Stimulated activated CD8-positive, alpha-beta memory T cell treated with anti-CD3 and anti-CD28 coated beads, Interleukin-15, amount 100 ng/mL, for 4 hours (primary cell): Measurements from ENCODE around the gene SPNS2.

Source experiments
- DNase-seq, 2 donors: peaks; one replicate each; pipeline ENCODE4 v3.0.0-alpha.2; 2020; ENCODE audit warnings: low read depth in 2 of 2

SPNS2 gene

DNA sequence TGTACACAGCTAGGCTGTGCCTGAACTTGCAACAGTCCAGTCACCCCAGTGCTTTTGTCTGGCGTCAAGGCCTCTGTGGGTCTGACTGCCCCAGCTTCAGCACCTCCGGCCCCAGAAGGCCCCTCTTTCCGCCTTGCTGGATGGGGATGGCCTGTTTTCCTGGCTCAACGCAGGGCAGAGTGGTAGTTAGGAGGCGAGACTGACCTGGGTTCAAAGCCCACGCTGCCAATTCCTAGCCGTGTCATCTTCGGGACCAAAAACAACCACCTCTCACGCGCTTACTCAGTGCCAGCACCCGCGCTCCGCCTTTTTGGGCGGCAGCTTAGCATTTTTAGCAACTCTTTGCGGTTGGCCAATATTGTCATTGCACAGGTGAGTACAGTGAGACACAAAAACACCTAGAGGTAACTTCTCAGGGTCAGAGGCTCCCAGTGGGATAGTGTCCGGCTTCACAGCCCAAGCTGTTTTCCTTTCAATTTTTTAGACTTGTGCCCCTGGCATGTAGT lies 51.9 kb downstream of the SPNS2 start:
- no peak for DNase-seq

DNA sequence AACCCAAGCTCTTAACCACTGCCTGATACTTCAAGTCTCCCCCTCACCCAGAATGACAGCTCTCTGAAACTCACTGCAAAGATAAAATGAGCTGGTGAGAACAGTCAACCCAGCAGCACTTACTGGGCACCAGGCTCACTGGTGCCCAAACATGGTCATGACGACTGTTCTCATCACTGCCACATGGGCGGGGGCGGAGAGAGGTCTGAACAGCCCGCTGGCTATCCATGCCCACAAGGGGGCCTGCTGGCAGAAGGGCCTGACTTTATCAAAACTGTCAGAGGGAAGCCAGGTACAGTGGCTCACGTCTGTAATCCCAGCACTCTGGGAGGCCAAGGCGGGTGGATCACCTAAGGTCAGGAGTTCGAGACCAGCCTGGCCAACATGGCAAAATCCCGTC lies 52.5 kb downstream of the SPNS2 start:
- DNase-seq: no peak

DNA sequence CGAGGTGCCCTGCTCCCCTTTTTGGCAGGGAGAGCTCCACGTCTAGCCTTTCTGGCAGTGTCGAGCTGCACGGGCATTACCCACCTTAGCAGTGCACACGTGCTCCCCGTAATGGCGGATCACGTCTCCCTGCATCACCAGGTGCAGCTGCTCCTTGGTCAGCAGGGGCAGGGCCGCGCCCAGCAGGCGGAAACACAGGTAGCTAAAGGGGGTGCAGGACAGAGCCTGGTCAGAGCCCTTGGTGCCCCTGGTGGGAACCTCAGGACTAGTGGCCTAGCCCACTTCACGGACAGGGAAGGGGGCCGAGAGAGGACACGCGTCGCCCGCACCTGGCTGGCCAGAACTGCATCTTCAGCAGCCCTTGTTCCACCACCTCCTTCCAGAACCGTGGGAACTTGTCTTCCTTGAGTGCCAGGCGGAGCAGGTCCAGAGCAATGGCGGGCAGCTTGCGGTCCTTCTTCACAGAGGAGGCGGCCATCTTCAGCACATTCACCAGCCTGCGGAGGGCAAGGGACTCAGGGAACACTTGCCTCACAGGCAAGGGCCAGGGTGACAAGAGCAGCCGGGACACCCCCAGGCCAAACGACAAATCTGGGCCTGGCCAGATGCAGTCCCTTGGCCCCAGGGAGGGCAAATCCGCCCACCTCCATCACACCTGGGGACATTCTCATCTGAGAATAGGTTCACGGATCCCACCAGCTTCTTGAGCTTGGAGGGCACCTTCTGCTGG lies 53.3 kb downstream of the SPNS2 start:
- no peak for DNase-seq

DNA sequence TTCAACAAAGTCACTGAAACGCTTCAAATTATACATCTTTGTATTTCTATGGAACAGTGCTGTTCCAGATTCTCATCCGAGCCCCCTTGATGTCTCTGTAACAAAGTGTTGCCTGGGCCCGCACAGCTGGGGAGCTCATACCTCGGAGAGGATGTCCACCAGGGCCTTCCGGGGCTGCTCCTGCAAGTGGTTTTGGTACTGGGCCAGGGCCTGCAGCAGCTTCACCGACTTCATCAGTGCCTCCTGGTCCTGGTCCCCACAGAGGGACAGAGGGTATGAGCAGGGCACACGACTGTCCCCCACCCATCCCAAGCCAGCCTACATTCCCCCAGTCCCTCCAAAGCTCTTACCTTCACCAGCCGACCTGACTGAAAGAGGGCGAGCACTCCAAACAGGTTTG lies 55.0 kb downstream of the SPNS2 start:
- DNase-seq: no peak

DNA sequence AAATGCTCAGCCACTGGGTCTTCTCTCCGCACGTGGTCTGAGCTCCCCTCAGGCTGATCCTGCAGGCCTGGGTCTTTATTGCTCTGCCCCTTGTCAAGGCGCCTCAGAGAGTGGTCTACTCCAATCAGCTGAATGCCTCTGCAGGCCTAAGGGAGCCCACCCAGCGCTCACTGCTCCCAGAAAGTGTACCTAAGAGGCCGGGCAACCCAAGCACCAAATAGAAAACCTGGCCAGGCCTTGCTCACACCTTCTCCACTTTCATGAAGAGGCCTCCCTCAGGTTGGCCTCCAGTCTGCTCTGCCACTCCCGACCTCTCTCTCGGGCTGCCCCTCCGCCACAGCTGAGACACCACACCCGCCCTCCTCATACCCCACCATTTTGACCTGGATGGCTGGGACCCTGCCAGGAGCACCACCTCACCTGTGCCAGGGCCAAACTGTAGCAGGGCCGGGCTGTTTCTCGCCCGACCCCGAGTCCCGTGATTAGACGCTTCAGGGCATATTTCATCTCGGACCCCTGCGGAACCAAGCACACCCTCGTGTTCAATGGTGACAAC lies 55.8 kb downstream of the SPNS2 start:
- DNase-seq: no peak

DNA sequence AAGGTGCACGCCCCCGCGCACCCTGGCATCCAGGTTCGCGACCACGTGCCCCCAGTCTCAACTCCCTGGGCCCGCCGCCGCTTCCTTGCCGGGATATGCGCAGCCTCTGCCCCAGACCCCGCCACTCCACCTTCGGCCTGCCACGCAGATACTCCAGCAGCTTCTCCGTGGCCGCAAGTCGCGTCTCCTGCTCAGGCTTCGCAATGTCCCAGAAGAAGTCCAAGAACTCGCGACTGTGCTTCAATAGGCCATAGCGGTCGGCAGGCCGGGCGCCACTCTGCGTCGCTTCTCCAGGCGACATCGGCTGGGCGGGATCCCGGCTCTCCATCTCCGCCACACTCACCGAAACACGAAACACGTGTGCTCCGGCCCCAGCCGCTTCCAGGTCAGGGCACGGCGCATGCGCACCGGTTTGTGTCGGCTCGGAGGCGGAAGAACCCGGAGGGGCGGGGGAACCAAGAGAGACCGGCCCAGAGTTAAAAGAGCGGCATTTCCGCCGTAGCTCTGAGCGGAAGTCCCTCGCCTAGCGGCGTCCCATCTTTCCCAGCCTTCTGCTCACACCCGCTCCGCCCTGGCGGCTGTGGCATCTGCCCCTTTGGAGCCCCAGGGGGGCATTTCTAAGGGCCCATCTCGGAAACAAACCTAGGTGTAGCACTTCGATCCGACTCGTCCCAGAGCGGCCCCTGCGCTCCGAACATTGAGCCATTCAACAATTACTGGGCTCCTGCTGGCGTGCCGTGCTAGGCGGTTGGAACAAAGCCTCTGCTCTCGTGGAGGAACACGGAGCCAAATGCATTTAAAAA lies 56.5 kb downstream of the SPNS2 start, which contains the start of gene MYBBP1A:
Gene MYBBP1A (minus strand): TSS at position 388 of the 803 bp plus-strand sequence. CDS start 60 bp downstream, at position 328.
- DNase-seq: peak; percentile 93 to 94

DNA sequence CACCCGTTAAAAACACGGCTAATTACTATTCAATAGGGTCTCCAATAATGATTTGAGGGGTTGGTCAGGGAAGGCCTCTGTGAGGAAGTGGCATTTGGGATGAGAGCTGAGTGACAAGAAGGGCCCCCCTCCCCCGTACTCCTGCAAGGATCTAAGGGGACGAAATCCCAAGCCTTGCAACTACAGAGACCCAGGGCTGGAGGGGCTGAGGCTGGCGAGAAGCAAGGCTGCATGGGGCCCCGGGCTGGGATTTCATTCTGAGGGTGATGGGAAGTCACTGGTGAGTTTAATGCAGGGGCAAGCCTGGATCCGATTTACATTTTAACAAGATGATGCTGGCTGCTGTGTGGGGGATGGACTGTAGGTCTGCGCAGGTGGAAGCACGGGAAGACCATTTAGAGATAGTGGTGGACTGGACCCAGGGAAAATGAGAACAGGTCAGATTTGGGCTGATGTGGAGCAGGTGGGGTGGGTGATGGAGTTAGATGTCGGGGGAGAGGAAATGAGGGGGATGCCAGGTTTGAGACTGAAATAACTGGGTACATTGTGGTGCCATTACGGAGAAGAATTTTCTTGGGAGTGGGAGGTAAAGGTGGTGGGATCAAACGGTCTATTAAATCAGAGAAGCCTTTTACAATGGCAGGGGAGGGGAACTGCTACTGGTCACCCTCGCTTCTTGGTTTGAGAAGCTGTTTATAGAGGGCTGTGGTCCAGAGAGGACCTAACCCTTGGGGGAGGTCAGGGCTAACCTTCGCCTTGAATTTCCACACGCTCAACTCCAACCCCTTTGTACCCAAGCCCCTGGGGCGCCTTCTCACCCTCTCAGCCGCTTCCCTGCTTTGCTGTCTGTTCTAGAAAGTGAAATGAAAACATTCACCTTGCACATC lies 57.4 kb downstream of the SPNS2 start:
- DNase-seq: no peak

DNA sequence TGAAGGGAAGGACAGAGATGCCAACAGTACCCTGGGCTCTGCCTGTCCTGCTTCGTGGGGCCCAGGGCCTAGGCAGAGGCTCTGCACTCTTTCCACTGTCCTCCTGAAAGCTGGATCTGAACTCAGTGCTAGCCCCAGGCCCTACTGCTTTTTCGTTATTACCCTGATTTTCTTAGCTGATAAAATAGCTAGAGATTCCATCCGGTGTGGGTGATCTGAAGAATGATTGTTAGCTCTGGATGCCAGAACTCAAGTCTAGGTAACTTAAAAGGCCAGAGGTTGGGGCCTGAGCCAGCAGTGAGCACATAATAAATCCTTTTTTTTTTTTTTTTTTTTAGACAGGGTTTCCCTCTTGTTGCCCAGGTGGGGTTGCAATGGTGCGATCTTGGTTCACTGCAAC lies 58.3 kb downstream of the SPNS2 start:
- DNase-seq: no peak

DNA sequence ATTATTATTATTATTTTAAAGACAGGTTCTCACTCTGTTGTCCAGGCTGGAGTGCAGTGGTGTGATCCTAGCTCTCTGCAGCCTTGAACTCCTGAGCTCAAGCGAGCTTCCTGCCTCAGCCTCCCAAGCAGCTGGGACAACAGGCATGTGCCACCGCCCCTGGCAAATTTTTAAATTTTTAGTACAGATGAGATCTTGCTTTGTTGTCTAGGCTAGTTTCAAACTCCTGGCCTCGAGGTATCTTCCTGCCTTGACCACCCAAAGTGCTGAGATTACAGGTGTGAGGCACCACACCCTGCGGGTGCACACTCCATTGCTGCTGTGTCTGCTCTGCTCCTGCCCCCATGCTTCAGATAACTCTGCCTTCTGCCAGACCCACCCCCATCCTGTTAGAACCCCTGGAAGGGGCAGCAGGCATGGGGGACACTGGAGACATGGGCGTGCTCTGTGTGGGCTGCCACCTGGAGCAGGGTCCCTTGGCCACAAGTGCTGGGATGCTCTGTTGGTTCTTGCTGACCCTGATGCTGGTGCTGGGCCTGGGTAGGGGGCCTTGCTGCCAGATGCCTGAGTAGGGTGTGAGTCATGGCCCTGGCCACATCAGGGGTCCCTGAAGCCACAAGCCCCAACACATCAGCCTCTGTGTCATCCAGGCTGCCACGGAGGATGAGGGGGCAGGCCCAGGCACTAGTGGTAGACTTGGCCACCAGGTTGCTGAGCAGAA lies 59.1 kb downstream of the SPNS2 start:
- no peak for DNase-seq

DNA sequence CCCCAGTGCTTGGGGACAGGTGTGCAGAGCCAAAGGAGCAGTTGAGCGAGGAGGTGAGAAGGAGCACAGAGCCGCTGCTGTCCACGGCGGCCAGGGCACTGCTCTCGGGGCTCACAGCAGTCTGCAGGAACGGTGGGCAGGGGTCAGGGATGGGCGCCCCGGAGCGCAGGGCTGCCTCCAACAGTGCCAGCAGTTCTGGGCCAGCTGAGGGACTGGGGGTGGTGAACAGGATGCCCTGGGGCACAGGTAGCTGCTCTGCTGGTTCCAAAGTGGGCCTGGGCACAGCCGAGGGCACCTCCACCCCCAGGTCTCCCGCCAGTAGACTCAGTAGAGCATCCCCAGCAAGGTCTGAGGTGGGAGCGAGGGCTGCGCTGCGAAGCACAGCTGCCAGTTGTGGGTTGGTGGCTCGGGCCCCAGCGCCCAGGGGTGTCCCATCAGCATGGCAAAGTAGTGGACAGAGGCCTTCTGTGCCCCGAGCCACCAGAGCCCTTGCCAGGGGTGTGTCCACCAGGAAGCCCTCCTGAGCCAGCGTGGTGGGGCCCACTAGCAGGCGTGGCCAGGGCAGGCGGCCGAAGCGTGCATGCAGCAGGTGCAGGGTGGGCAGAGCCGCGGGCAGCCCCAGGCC lies 59.8 kb downstream of the SPNS2 start:
- no peak for DNase-seq

DNA sequence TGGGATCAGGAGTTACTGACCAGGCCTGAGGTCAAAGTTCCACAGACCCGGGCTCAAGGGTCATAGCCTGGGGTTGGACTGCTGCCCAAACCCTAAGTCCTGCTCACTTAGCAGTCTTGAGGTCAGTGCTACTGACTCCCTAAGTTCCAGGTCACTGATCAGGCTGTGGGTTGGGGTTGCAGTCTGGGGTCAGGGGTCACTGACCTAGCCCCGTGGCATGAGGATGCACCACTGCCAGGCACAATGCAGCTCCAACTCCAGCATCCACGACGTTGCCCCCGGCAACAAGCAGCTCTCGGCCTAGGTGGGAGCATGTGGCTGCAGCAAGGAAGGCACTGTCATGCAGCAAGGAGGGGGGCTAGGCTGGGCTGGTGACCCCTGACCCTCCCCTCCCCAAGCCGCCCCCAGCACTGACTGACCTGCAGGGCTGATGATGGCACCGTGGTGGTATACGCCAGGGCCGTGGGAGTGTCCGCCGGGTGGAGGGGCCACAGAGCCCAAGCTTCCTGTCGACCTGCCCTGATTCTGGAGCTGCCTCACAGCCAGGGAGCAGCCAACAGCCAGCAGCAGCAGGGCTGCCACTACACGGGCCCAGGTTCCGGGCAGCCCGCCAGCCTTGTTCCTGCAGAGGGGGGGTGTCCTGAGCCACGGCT lies 60.6 kb downstream of the SPNS2 start:
- no peak for DNase-seq

DNA sequence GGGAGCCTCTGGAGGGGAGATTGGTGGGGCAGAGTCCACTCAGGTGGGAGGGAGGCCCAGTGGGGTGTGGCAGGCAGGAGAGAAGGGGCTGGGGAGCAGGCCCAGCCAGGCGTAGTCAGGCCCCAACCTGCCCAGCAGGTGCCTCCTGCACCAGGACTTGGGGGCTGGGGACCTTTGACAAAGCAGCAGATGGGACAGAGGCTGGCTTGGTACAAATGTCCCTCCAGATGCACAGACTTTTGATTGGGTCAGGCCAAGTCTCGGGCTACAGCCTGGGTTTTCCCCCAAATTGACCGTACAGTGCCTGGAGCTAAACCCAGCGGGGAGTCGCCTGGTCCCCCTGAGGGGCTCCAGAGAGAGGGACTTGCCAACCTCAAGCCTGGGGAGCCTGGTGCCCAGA lies 61.3 kb downstream of the SPNS2 start:
- no peak for DNase-seq

DNA sequence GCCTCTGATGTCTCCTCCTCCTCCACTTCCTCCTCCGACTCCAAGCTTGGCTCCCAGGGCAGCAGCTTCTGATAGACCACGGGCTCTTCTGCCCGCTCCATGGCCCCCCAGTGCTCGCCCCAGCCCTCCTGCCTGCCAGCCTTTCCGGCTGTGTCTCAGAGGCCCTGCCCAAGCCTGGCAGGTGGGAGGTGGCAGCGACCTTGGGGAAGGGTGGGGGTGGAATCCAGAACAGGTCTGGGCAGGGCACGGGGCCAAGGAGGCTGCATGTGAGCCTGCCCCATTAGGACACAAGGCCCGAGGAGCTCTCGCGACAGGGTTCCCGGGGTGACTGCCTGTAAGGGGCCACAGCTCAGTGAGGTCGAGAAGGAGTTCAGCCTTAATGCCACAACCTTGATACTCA lies 61.7 kb downstream of the SPNS2 start, which contains the start of gene GGT6:
Gene GGT6 (minus strand): TSS at position 157 of the 400 bp plus-strand sequence. CDS start 56 bp downstream, at position 101.
- DNase-seq: no peak

DNA sequence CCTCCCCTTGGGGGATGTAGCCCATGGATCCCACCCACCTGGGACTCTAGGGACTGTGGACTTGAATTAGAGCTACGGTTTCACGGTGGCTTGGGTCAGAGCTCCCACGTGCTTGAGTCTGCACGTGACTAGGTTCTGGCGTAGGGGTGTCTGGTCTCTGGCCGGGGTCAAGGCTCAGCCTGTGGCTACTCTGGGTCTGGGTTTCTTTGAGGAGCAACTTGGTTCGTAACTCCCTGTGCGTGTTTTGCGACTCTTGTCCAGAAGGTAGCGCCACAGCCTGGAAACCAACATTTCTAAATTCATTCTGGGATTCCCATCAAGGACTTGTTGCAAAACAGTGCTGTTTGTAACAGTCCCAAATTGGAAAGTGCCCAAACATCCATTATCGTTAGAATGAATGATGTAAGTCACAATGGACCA lies 62.2 kb downstream of the SPNS2 start:
- DNase-seq: no peak

DNA sequence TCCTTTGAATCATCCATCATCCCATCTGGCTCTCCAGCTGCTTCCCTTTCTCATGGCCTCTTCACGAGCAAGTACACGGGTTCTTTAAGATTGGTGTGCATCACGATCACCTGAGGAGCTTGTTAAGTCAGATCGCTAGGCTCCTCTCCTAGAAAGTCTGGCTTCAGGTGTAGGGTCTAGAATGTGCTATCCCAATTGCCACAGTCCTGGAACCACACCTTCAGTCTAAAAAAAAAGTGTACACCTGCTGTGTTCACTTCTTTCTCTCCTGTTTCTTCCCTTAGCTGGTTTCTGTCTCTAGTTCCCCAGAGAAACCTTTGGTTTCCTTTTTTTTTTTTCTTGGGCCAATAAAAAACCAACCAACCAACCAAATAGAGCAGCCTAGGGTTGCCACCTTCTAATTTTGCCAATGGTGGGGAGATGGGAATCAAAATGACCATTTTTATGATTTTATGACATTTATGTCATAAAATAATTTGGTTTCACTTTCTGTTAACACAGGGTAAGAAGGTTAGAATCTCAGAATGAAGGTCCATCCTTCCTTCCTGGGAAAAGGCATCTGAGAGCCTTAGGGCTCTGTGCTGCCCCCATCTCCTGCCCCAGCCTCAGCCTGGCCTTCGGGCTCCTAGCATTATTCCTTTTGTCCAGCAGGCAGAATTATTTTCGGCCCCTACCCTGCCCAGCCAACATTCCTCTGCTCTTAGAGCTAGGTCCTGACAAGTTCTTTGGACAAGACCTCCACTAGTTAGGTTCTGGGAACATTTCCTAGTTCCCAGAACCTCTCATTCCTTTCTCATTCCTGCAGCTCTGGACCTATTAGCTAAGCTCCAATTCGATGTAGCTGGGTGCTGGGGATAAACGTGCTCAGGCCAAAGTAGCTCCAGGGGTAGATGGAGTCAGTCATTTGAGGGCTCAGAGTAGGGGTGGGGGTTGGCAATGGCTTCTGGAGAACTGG lies 63.6 kb downstream of the SPNS2 start:
- no peak for DNase-seq

DNA sequence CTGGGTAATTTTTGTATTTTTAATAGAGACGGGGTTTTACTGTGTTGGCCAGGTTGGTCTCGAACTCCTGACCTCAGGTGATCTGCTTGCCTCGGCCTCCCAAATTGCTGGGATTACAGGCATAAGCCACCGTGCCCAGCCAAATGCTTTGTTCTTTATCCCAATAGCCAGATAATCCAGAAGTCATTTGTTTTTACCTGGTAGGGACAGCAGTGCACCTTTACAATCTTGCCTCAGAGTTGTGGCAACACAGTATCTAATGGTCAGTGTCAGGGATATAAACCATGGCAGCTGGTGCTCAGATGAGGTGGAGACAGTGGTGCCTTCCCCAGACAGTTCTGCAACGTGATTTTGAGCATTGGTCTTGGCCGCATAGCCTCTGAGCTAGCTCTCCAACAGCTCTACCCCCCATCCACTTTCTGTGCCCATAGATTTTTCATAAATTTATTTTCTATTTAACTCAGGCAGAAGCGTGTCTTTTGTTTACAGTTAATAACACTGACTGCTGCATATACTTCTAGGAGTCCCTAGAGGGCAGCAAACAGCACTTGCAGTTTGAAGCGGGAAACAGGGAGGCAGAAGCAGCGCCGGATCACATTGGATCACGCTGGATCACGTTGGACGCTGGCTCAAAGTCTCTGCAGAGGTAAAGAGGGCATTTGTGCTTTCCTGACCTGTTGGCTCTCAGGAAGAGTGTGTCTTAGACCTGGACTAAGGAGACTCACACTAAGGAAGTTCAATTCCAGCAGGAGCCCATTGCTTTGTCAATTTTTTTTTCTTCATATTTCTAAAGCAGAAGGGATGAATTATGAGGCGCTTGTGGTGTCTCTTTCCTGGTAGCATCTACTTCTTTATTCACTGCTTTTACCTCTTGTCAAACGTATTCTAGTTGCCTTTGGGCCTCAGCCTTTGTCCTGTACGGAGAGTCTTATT lies 66.8 kb downstream of the SPNS2 start:
- peak in 1 of 2 donors; percentile 24 for DNase-seq

DNA sequence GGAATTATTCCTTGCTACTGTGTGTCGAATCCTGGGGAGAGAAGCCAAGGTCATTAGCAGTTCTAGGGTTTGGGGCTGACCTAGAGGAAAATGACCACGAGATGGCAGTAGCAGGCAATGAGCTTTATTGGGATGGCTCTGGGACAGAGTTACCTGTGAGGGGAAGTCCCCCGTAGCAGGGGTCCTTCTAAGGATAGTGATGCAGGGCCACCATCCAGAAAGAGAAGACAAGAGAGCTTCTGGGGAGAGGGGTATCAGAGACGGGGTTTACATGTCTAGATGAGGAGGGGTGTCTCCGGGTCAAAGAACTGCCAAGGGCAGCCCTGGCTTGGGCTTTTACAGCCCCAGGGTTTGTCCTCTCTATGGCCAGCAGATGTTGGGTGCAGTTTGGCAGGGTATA lies 68.1 kb downstream of the SPNS2 start:
- peak in 1 of 2 donors; percentile 17 for DNase-seq
